Osteoblast (primary cell): ENCODE data around the gene SPIRE1. TPM values are rescaled to one million over a fixed set of nuclear protein-coding genes. Genes with fewer than 3 reads are reported as not detected.

Experiments used
- DNase-seq: peaks from one replicate; pipeline ENCODE4 v3.0.0; 2011; ENCODE audit warnings: low spot score, mixed read lengths; ENCODE audit not compliant: insufficient read length; ENCODE audit errors: missing footprints
- H2AFZ ChIP-seq: 2 replicates; pipeline ENCODE4 v1.6.0; 2011; ENCODE audit warnings: mild to moderate bottlenecking, low read length
- H3K27ac ChIP-seq: 2 replicates; pipeline ENCODE4 v1.5.1; 2011; ENCODE audit warnings: mild to moderate bottlenecking, low read depth, low read length, moderate library complexity
- H3K27me3 ChIP-seq: 2 replicates; pipeline ENCODE4 v1.6.0; 2012; ENCODE audit warnings: mild to moderate bottlenecking, control low read depth, inconsistent platforms, low read length, moderate library complexity; ENCODE audit not compliant: insufficient read depth
- H3K36me3 ChIP-seq: 2 replicates; pipeline ENCODE4 v1.5.1; 2011; ENCODE audit warnings: mild to moderate bottlenecking, low read length, control low read depth, moderate library complexity; ENCODE audit not compliant: insufficient read depth
- H3K4me1 ChIP-seq: 2 replicates; pipeline ENCODE4 v1.5.1; 2011; ENCODE audit warnings: mild to moderate bottlenecking, low read length, control low read depth, moderate library complexity; ENCODE audit not compliant: insufficient read depth
- H3K4me2 ChIP-seq: 2 replicates; pipeline ENCODE4 v1.6.0; 2011; ENCODE audit warnings: mild to moderate bottlenecking, low read length; ENCODE audit not compliant: insufficient read depth
- H3K4me3 ChIP-seq: fragments of 200-600 bp; sonication (generic); 3 replicates; pipeline ENCODE4 v1.5.1; 2012; ENCODE audit warnings: mild to moderate bottlenecking, low read length, inconsistent platforms; ENCODE audit not compliant: insufficient read depth
- H3K79me2 ChIP-seq: 2 replicates; pipeline ENCODE4 v1.6.0; 2012; ENCODE audit warnings: mild to moderate bottlenecking, low read length, control low read depth, inconsistent platforms; ENCODE audit not compliant: insufficient read depth
- H3K9me3 ChIP-seq: 2 replicates; pipeline ENCODE4 v1.5.1; 2011; ENCODE audit warnings: low read depth, low read length, control low read depth
- H4K20me1 ChIP-seq: 2 replicates; pipeline ENCODE4 v1.6.0; 2012; ENCODE audit warnings: mild to moderate bottlenecking, low read length, control low read depth; ENCODE audit not compliant: insufficient read depth
- CTCF ChIP-seq: IDR thresholded peaks from 2 replicates; pipeline ENCODE4 v1.5.1; 2011; ENCODE audit warnings: mild to moderate bottlenecking, low read depth, low read length, moderate library complexity; ENCODE audit errors: extremely low read depth
- total RNA-seq: library from RNA; depleted of rRNA; stranded (reverse); fragments of >200 nt; gene quantifications from 2 replicates; pipeline ENCODE4 v1.2.3, GENCODE V29; 2012

Gene SPIRE1
- total RNA-seq, 1 donor: 64.4 TPM

DNA sequence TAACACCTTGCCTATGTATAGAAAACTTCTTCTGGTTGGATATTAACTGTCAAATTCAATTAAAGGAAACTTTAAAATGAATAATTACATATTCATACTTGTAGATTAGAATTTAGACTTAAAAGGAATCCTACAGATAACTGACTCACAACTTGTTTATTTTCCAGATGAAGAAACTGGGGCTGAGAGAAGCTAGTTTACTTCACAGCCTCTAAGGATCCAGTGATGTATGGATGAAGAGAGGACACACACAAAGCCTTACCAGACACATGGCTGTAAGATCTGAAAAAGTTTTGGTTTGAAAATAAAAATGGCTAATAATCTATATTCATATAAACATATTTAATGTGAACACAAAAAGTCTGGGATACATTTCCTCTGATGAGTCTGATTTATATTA lies 177.9 kb downstream of the SPIRE1 start:
- Histone ChIP-seq H3K27me3 (no peaks in the 10 kb centered on the region), H3K9me3 (no peaks in the 10 kb centered on the region), H3K27ac (no peak overlapping the region), H3K36me3 (peaks cover 17% of the 10 kb centered on the region), H4K20me1 (no peaks in the 10 kb centered on the region), H3K79me2 (no peaks in the 10 kb centered on the region), H3K4me3 (no peak overlapping the region), H3K4me1 (no peaks in the 10 kb centered on the region), H2AFZ (no peak overlapping the region), H3K4me2 (no peak overlapping the region)
- no peak for TF ChIP-seq CTCF
- DNase-seq: no peak

DNA sequence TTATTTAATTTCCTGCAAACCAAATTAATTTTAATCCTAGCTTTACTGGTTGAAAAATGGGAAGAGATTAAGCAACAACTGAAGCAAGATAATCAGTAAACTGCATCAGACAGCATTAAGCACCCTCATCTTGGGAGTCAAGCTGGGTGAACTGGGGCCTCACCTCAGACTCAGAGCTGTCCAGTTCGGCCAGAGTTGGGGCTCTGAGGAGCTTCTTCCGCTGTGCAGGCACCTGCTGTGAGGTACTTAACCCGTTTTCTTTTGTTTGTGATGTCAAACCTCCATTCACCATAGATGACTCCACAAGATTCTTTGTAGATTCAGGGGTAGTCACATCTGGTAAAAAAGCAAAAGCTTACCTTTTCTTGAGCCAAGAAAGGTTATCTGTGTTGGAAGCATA lies 178.4 kb downstream of the SPIRE1 start:
- H4K20me1 ChIP-seq: no peaks in the 10 kb centered on the region
- no peaks in the 10 kb centered on the region for H3K9me3 ChIP-seq
- H3K4me3 ChIP-seq: no peak overlapping the region
- H3K79me2 ChIP-seq: no peaks in the 10 kb centered on the region
- H3K36me3 ChIP-seq: peaks cover 17% of the 10 kb centered on the region
- H3K4me2 ChIP-seq: no peak overlapping the region
- DNase-seq: no peak
- H3K27me3 ChIP-seq: no peaks in the 10 kb centered on the region
- no peak for TF ChIP-seq CTCF
- no peaks in the 10 kb centered on the region for H3K4me1 ChIP-seq
- no peak overlapping the region for H3K27ac ChIP-seq
- no peak overlapping the region for H2AFZ ChIP-seq

DNA sequence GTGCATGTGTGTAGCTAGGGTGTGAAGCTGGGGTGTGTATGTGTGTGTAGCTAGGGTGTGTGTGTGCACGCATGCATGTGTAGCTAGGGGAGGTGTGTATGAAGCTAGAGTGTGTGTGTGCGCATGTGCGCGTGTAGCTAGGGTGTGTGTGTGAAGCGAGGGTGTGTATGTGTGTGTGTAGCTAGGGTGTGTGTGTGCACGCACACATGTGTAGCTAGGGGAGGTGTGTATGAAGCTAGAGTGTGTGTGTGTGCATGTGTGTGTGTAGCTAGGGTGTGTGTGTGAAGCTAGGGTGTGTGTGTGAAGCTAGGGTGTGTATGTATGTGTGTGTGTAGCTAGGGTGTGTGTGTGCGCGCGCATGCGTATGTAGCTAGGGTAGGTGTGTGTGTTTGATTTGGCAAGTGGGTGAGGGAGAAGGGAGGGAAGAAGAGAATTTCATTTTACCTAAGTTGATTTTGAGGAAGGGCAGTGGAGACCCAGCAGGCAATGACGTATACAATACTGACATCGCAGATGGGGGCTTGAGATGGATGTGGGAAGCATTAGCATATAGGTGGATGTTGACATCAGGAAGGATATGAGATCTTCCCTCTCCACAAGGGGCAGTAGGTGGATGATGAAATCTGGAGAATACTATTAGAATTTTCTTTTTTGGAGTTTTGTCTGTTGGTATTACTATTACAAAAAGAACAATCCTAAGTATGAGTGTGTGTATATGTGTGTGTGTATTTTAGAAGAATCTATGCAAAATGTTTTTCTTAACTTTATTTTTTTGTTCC lies 179.4 kb downstream of the SPIRE1 start:
- Histone ChIP-seq H3K79me2 (no peaks in the 10 kb centered on the region), H3K4me2 (no peak overlapping the region), H4K20me1 (no peaks in the 10 kb centered on the region), H3K27ac (no peak overlapping the region), H3K9me3 (no peaks in the 10 kb centered on the region), H2AFZ (no peak overlapping the region), H3K36me3 (peaks cover 17% of the 10 kb centered on the region), H3K4me3 (no peak overlapping the region), H3K27me3 (no peaks in the 10 kb centered on the region), H3K4me1 (no peaks in the 10 kb centered on the region)
- DNase-seq: no peak
- TF ChIP-seq CTCF: peak; percentile 21

DNA sequence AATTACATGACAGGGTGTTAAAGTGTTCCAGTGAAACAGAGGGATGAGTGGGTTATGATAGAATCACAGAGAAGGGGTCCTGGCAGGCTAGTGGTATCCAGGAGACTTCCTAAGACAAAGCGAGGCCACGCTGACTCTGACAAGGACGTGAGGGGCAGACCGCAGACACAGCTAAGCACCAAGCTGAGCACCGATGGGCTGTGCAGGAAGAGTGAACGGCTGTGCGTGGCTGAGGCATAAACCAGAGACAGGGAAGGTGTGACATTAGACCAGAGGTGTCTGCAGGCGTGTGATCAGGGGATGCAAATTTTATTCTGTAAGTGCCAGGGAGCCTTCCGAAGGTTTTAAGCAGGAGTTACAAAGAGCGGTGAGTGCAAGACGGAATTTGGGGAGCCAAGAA lies 180.3 kb downstream of the SPIRE1 start:
- H3K27me3 ChIP-seq: no peaks in the 10 kb centered on the region
- no peak for DNase-seq
- H3K79me2 ChIP-seq: no peaks in the 10 kb centered on the region

More for the DNA sequence above, 180.3 kb downstream of the SPIRE1 start:
- Histone ChIP-seq H3K4me1 (no peaks in the 10 kb centered on the region), H3K9me3 (no peaks in the 10 kb centered on the region), H4K20me1 (no peaks in the 10 kb centered on the region), H3K36me3 (peaks cover 17% of the 10 kb centered on the region), H2AFZ (no peak overlapping the region), H3K27ac (no peak overlapping the region), H3K4me2 (no peak overlapping the region), H3K4me3 (no peak overlapping the region)
- no peak for TF ChIP-seq CTCF
